Activated CD4-positive, alpha-beta T cell treated with anti-CD3 and anti-CD28 coated beads for 36 hours (primary cell): ENCODE results near the gene KCNJ18. TPM values are rescaled to one million over a fixed set of nuclear protein-coding genes. Genes with fewer than 3 reads are reported as not detected.
"Not testable (repeated sequence)": the region's sequence is repeated elsewhere in the genome, so short reads cannot be mapped to it uniquely, and the experiment has no call there.

Experiments
- ATAC-seq: fragments of 200-7000 bp; cut with Tn5 transposase; one replicate; pipeline ENCODE4 v1.10.0; 2021; ENCODE audit warnings: mild to moderate bottlenecking, moderate library complexity
- CTCF ChIA-PET: fragments of 350-600 bp; sonication (Branson Sonifier 250); formaldehyde crosslinking; loops from one replicate; lab custom pipeline; 2021; ENCODE audit warnings: antibody characterized with exemption; lab: Charles Lee
- POLR2A ChIA-PET: fragments of 350-600 bp; sonication (Branson Sonifier 250); formaldehyde crosslinking; loops from one replicate; lab custom pipeline; 2021; ENCODE audit warnings: antibody characterized with exemption, inconsistent platforms; lab: Charles Lee
- DNase-seq: peaks from one replicate; pipeline ENCODE4 v3.0.0-alpha.2; 2020
- H3K27ac Mint-ChIP-seq: one replicate; pipeline ENCODE4 v1.8.0; 2021; ENCODE audit warnings: mixed read lengths
- H3K27me3 Mint-ChIP-seq: one replicate; pipeline ENCODE4 v1.8.0; 2021; ENCODE audit warnings: mixed read lengths
- H3K36me3 Mint-ChIP-seq: one replicate; pipeline ENCODE4 v1.8.0; 2021; ENCODE audit warnings: low read depth, mixed read lengths
- H3K4me1 Mint-ChIP-seq: one replicate; pipeline ENCODE4 v1.8.0; 2021; ENCODE audit warnings: mixed read lengths
- H3K4me3 Mint-ChIP-seq: one replicate; pipeline ENCODE4 v1.8.0; 2021; ENCODE audit warnings: mild to moderate bottlenecking, moderate library complexity, mixed read lengths
- H3K9me3 Mint-ChIP-seq: one replicate; pipeline ENCODE4 v1.8.0; 2021; ENCODE audit warnings: low read depth, mixed read lengths
- intact Hi-C, 2 experiments: fragments of 100-400 bp; cut with DNase I in 1 of 2; cut with micrococcal nuclease in 1 of 2; formaldehyde crosslinking; loops; one replicate each; pipeline versions ENCODE4 v1.14.2 to v1.15.1; 2022 to 2024; cut with DNase I, micrococcal nuclease
- total RNA-seq, 2 experiments: library from RNA; stranded (reverse); gene quantifications; one replicate each; pipeline ENCODE4 v1.2.3, GENCODE V29; 2021

The KCNJ18 gene
- total RNA-seq, 2 experiments from 2014 or later: not detected

DNA sequence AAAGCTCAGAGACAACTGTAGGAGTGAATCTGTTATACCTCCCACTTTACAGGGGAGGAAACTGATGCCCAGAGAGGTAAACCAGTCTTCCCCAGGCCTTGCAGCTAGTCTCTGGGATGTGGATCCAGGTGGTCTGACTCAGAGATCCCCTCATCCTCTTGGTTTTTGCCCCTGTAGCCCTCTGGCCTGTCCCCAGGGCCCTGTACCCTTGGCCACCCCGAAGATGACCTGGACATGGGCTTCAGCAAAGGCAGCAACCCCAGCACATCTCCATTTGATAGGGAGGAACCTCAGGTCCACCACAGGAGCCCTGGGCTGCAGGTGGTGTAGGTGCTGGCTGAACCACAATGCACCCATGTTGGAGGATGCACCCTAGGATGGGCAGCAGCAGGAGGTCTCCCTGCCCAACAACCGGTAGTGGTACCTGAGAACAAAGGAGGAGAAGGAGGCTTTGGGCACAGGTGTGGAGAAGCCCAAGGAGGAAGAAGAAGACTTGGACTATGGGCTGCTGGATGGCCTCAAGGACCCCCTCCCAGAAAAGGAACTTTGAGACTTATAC is 26.3 kb upstream of the KCNJ18 start:
- POLR2A ChIA-PET, H3K36me3 Mint-ChIP-seq, ATAC-seq, CTCF ChIA-PET, intact Hi-C loops, H3K4me3 Mint-ChIP-seq, H3K27me3 Mint-ChIP-seq, DNase-seq, H3K4me1 Mint-ChIP-seq, H3K27ac Mint-ChIP-seq: not testable (repeated sequence)
- H3K9me3 Mint-ChIP-seq: peaks cover 12% of the 10 kb centered on the region

- intact Hi-C loops, H3K36me3 Mint-ChIP-seq, POLR2A ChIA-PET, H3K27me3 Mint-ChIP-seq, DNase-seq, H3K4me1 Mint-ChIP-seq, ATAC-seq, H3K27ac Mint-ChIP-seq, H3K4me3 Mint-ChIP-seq, CTCF ChIA-PET, H3K9me3 Mint-ChIP-seq: not testable (repeated sequence)
These were observed 25.5 kb upstream of the KCNJ18 start for GRCh38 chr17:21666711-21667412.

DNA sequence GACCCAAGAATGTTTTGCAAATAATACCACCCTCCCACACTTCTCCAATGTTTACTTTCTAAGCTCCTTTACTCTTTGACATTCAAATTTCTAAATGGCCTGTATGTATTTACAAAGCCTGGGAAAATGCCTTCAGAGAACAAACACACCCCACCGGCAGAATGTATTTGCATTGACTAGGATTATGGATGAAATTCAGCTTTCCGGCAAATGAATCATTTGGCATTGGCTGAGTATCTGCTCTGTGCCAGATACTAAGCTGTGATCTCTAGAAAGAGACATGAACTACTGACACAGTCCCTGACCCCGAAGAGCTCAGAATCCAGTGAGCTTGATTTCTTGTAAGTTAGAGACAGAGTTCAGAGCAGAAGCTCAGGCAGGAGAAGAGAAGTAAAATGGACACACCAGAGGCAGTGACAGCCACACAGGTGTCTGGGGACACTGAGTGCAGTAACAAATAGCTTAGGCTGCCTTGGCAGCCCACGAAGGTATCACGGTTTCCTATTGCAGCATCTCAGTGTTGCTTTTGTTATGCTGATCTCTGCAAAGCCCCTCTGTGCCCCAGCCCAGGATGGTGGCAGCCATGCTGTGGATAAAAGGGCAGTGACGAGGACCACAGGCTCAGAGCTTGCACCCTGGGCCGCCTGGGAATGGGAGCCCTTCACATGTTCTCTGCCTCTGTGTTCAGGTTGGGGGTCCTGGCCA is 24.8 kb upstream of the KCNJ18 start:
- H3K9me3 Mint-ChIP-seq, CTCF ChIA-PET, POLR2A ChIA-PET, H3K4me3 Mint-ChIP-seq, intact Hi-C loops, ATAC-seq, DNase-seq, H3K4me1 Mint-ChIP-seq, H3K27ac Mint-ChIP-seq, H3K27me3 Mint-ChIP-seq, H3K36me3 Mint-ChIP-seq: not testable (repeated sequence)

- intact Hi-C loops: not testable (repeated sequence)
These were observed 24.2 kb upstream of the KCNJ18 start for GRCh38 chr17:21668118-21668488.

DNA sequence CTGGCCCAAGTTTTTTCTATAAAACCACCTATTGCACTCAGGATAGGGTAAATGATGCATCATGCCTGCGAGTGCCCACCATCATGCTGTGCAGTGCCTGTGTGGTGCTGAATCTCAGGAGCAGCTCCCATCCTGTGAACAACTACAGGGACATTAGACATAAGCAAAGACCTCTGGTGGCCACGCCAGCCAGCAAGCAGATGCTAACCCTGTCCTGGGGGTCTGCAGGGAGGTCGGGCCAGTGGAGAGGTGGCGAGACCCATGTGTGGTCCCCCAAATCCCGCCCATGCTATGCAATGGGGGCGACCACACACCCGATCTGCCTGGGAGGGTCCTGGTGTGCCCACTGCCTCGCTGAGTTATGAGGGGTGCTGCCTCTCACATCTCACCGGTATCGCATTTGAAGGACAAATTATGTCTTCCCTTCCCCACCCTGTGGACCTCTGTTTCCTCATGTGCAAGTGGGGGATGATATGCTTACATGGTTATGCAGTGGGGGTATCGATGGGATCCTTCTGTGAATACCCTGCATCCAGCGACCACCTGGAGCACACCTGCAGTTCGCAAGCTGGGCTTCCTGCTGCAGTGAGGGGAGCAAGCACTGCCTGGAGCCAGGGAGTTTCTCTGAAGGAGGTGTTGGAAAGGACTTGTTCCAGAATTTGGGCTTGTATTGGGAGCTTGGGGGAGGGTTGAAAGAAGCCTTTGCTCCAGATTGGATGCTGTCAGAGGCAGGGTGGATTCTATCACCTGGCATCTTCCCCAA is 23.4 kb upstream of the KCNJ18 start:
- H3K27ac Mint-ChIP-seq, CTCF ChIA-PET, H3K27me3 Mint-ChIP-seq, H3K4me3 Mint-ChIP-seq, DNase-seq, H3K36me3 Mint-ChIP-seq, H3K4me1 Mint-ChIP-seq, ATAC-seq, H3K9me3 Mint-ChIP-seq, intact Hi-C loops: not testable (repeated sequence)
- POLR2A ChIA-PET: interaction anchor here (0.5 kb wide), 1 partner anchor 130 kb away, joined by 3 read pairs; no protein-coding TSS in a partner anchor

More at GRCh38 chr17:21668118-21668488, 24.2 kb upstream of the KCNJ18 start:
- DNase-seq, H3K4me1 Mint-ChIP-seq, H3K9me3 Mint-ChIP-seq, H3K27ac Mint-ChIP-seq, CTCF ChIA-PET, ATAC-seq, H3K27me3 Mint-ChIP-seq, H3K36me3 Mint-ChIP-seq, POLR2A ChIA-PET, H3K4me3 Mint-ChIP-seq: not testable (repeated sequence)

DNA sequence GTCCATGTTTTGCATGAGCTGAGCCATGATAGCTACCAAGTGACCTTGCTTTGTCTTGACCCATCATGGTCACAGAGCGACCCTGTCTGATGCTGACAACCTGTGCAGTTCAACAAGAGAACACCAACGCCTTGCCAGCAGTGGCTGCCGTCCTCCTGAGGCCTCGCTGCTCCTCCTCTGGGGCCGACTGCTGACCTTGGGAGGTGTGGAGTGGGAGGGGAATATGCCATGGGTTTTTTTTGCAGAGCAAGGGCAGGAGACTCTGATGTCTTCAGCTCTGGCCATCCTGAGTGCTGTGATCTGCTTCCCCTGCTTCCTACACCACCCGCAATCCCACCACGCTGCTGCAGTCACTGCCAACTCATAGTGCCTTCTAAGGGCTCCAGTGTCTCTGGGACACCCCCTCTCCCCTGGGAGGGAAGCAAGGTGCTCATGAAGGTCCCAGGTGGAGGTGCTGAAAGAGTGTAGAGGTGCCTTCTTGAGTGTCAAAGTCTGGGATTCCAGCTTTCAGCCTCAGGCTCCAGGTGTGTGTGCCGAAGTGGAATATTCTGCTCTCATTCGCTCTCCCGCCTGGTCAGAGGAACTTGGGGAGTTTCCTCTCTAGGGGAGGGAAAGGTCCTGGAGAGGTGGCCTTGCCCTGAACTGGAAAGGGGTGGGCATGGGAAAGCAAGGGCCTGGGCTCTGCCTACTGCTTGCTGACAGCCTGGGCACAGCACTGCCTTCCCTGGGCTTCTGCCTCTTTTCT is 22.5 kb upstream of the KCNJ18 start:
- intact Hi-C loops, H3K4me1 Mint-ChIP-seq, POLR2A ChIA-PET, H3K27me3 Mint-ChIP-seq, H3K4me3 Mint-ChIP-seq, H3K36me3 Mint-ChIP-seq, H3K27ac Mint-ChIP-seq, DNase-seq, ATAC-seq, H3K9me3 Mint-ChIP-seq, CTCF ChIA-PET: not testable (repeated sequence)

- H3K27me3 Mint-ChIP-seq, CTCF ChIA-PET, H3K9me3 Mint-ChIP-seq, POLR2A ChIA-PET, H3K36me3 Mint-ChIP-seq, ATAC-seq, H3K27ac Mint-ChIP-seq, intact Hi-C loops, DNase-seq, H3K4me3 Mint-ChIP-seq, H3K4me1 Mint-ChIP-seq: not testable (repeated sequence)
These were observed 21.8 kb upstream of the KCNJ18 start for GRCh38 chr17:21670361-21671155.

- CTCF ChIA-PET, H3K27me3 Mint-ChIP-seq, ATAC-seq, H3K36me3 Mint-ChIP-seq, H3K4me3 Mint-ChIP-seq, POLR2A ChIA-PET, H3K9me3 Mint-ChIP-seq, DNase-seq, H3K27ac Mint-ChIP-seq, intact Hi-C loops, H3K4me1 Mint-ChIP-seq: not testable (repeated sequence)
These were observed 20.9 kb upstream of the KCNJ18 start for GRCh38 chr17:21671437-21671836.

- DNase-seq, H3K36me3 Mint-ChIP-seq, ATAC-seq, POLR2A ChIA-PET, CTCF ChIA-PET, H3K4me1 Mint-ChIP-seq, H3K9me3 Mint-ChIP-seq, H3K27ac Mint-ChIP-seq, H3K4me3 Mint-ChIP-seq, intact Hi-C loops, H3K27me3 Mint-ChIP-seq: not testable (repeated sequence)
These were observed 20.5 kb upstream of the KCNJ18 start for GRCh38 chr17:21671871-21672270.

DNA sequence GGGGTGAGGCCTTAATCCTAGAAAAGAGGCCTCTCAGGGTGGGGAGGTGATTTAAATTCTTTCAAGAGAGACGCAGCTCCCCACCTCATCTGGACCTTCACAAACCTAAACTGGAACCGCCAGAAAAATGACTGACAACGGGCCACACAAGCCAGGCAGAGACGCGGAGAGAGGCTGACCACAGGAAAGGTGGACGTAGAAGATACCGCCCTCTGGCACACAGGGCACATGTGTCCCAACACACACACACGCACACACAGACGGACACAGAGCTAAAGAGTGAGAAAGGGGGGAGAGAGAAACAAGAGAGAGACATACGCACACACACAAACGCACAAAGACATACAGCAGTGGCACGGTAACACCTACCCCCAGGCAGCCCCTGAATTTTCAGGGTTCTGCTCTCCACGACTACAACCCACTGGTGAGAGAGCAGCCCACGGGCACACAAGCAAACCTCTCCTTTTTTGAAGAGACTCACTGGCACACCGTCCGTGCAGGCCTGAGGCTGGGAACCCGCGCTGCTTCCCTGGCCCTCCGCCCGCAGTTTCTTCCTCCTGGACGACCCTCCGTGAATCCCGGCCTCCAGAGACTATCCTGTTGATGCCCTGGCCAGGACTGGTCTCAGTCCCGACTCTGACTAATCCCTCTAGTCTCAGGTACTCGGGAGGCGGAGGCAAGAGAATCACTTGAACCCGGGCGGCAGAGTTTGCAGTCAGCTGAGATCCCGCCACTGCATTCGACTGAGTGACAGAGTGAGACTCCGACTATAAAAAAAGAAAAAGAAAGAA is 18.7 kb upstream of the KCNJ18 start:
- H3K4me3 Mint-ChIP-seq, H3K27me3 Mint-ChIP-seq, ATAC-seq, DNase-seq, H3K27ac Mint-ChIP-seq, H3K36me3 Mint-ChIP-seq, intact Hi-C loops, POLR2A ChIA-PET, H3K9me3 Mint-ChIP-seq, H3K4me1 Mint-ChIP-seq, CTCF ChIA-PET: not testable (repeated sequence)
